GM12874 (cell line): ENCODE measurements around the gene LGALS8.

Source experiments
- CTCF ChIP-seq: IDR thresholded peaks from 2 replicates; pipeline ENCODE4 v1.5.1; 2011; ENCODE audit warnings: low read depth, mild to moderate bottlenecking, control low read depth, low read length, moderate library complexity; ENCODE audit not compliant: insufficient read depth

LGALS8 gene

GRCh38 chr1:236514703-236515442 is 8.9 kb upstream of the LGALS8 start:
- no peak for TF ChIP-seq CTCF

DNA sequence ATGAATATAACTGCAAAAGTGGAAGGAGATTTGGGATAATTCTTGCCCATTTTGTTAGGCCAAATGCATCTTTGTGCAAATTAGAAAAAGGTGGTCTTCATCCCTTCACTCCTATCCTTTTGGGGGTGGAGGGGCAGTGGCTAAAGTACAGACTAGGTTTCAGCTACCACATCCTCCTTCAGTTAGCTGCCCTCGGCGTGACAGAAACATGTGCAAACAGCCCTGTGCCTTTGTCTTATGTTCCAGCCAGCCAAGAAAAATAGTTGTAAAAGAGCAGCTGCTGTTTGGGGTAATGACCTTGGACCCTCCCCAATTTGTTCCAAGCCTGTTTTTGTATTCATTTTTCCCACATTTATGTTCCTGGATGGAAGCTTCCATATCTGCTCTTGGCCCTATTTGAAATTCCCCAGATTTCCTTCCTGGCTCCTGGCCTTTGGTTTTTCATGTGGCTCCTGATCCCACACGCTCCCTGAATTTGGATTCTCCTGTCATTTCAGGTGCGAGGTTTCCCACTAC is 8.3 kb upstream of the LGALS8 start:
- TF ChIP-seq CTCF, result no peak

GRCh38 chr1:236516929-236517704 is 6.7 kb upstream of the LGALS8 start:
- no peak for TF ChIP-seq CTCF

GRCh38 chr1:236518322-236518721 is 5.5 kb upstream of the LGALS8 start:
- no peak for TF ChIP-seq CTCF

DNA sequence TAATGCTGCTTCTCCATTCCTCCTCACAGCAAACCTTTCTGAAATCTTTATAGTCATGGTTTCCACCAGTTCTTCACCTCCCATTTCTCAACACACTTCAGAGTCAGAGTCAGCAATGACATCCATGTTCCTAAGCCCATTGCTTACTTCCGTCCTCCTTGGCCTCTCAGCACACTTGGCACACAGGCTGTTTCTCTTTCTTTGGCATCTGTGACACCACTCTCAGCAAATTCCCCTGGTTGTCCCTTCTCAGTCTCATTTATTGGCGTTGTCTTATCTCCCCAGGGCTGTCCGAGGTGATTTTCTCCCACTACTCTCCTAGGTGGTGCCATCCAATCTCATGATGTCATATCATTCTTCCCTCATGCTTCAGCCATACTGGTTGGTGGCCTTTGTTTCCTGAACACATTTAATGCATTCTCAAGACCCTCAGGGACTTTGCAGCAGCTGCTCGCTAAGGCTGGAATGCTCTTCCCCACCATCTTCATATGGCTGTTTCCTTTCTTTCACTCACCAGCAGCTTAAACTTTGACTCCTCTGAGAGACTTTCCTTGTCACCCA is 3.3 kb upstream of the LGALS8 start:
- TF ChIP-seq CTCF, result no peak

DNA sequence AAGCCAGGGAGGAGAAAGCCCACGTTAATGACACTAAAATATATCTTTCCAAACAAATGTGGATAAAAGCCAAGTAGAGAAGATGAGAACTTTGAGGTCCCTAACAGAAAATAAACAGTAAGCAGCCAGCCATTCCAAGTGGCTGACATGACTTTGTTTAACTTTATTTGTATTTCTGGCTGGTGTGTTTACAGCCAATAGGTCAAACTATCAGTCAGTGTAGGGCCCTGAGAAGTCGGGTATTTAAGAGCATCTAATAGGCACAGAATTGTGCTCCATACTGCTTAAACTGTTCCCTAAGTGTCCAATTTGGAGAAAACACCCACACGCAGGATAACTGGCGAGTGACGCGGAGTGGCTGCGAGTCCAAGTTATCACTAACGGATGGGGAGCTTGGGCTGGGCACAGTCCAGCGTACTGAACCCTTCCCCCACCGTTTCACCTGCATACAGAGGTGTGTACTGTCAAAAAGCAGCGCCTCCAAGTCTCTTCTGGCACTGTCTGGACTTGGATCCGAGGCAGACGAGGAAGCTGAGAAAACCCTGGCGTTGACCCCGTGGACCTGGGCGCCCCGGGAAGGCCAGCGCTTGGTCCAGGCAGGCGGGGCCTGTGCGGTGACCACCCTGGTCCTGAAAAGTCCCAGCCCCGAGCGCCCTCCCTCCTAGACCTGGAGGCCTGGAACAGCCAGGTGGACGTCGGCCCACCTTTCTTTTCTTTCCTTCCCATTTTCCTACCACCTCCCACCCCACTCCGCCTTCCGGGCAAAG is 662 bp upstream of the LGALS8 start:
- TF ChIP-seq CTCF, result no peak
